HG03039 (cell line): ENCODE data around the gene GMNN.
"Not testable (repeated sequence)": the region's sequence is repeated elsewhere in the genome, so short reads cannot be mapped to it uniquely, and the experiment has no call there.

ENCODE experiments used
- ATAC-seq: cut with Tn5 transposase; IDR thresholded peaks from one replicate; pipeline ENCODE4 v1.9.1; 2021; ENCODE audit warnings: mild to moderate bottlenecking, moderate library complexity; ENCODE audit not compliant: unreplicated experiment

Gene GMNN

GRCh38 chr6:24774696-24775519 is at the start of gene GMNN:
GMNN (plus strand) TSS chr6:24774937; CDS start chr6:24777247, 2,310 bp downstream.
- ATAC-seq, result peak; percentile 90

GRCh38 chr6:24730653-24731052 is 44.1 kb upstream of the GMNN start:
- not testable (repeated sequence) for ATAC-seq

GRCh38 chr6:24731456-24732134 is 43.1 kb upstream of the GMNN start:
- ATAC-seq, result not testable (repeated sequence)

- ATAC-seq, result no peak
Observed at GRCh38 chr6:24734166-24734565, 40.6 kb upstream of the GMNN start.

GRCh38 chr6:24734710-24735109 is 40.0 kb upstream of the GMNN start:
- ATAC-seq, result not testable (repeated sequence)

GRCh38 chr6:24738741-24739140 is 36.0 kb upstream of the GMNN start:
- no peak for ATAC-seq

- no peak for ATAC-seq
Observed at GRCh38 chr6:24740861-24741260, 33.9 kb upstream of the GMNN start.

GRCh38 chr6:24742216-24742738 is 32.5 kb upstream of the GMNN start:
- no peak for ATAC-seq

GRCh38 chr6:24743265-24743943 is 31.3 kb upstream of the GMNN start:
- ATAC-seq, result peak; percentile 90

- ATAC-seq, result no peak
Observed at GRCh38 chr6:24743944-24744335, 30.8 kb upstream of the GMNN start.

GRCh38 chr6:24744911-24745310 is 29.8 kb upstream of the GMNN start:
- ATAC-seq, result no peak

- ATAC-seq, result no peak
Observed at GRCh38 chr6:24749297-24749696, 25.4 kb upstream of the GMNN start.

- ATAC-seq, result not testable (repeated sequence)
Observed at GRCh38 chr6:24750878-24751277, 23.9 kb upstream of the GMNN start.

- no peak for ATAC-seq
Observed at GRCh38 chr6:24752503-24752902, 22.2 kb upstream of the GMNN start.

GRCh38 chr6:24752917-24753492 is 21.7 kb upstream of the GMNN start:
- ATAC-seq, result no peak

GRCh38 chr6:24753545-24753944 is 21.2 kb upstream of the GMNN start:
- ATAC-seq, result no peak

GRCh38 chr6:24754378-24754777 is 20.4 kb upstream of the GMNN start:
- ATAC-seq, result not testable (repeated sequence)

- ATAC-seq, result no peak
Observed at GRCh38 chr6:24755279-24755678, 19.5 kb upstream of the GMNN start.

- no peak for ATAC-seq
Observed at GRCh38 chr6:24757611-24758010, 17.1 kb upstream of the GMNN start.

- ATAC-seq, result no peak
Observed at GRCh38 chr6:24759718-24760117, 15.0 kb upstream of the GMNN start.

- ATAC-seq, result no peak
Observed at GRCh38 chr6:24760210-24760609, 14.5 kb upstream of the GMNN start.
